ENCODE data around the gene ST8SIA5. TPM values are rescaled to one million over a fixed set of nuclear protein-coding genes. Genes with fewer than 3 reads are reported as not detected.

Gene ST8SIA5
- polyA plus RNA-seq, 1 donor from 2014 or later: 0.93 TPM

DNA sequence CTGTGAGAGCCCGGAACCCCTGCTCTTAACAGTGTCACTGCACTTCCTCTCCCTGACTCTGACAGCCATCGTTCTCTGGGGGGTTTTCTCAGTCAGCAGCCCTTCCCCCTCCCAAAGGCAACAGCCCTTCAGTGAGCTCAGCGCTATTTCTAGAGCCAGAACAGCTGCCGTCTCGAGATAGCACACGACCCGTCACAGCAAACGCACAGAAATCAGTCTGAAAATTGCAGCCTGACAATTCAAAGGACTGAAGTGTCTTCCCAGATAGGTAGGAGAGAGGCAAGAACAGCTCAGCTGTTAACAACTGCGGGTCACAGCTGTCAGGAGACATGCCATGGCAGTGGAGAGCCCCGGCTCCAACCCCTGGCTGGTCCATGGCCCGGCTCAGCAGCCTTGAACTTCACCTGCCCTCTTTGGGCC, 45.4 kb downstream of the ST8SIA5 start:
- no peaks in the 10 kb centered on the region for H4K20me1 ChIP-seq (ENCODE audit: insufficient read depth)
- H3K4me3 ChIP-seq (ENCODE audit: low read length): peak overlapping the region; percentile 50
- peak overlapping the region; percentile 67 for H3K9ac ChIP-seq (ENCODE audit: low read length)
- no peaks in the 10 kb centered on the region for H3K27me3 ChIP-seq (ENCODE audit: insufficient read depth, low read depth, low read length)
- no peaks in the 10 kb centered on the region for H3K9me2 ChIP-seq (ENCODE audit: insufficient read depth, low read length)
- H3F3A ChIP-seq (ENCODE audit: insufficient read depth, low read length, poor library complexity, severe bottlenecking): peaks cover 2% of the 10 kb centered on the region
- TF ChIP-seq EZH2 (IDR thresholded peaks at IDR 0.05; ENCODE audit: borderline replicate concordance, insufficient read depth, low read length, poor library complexity, severe bottlenecking): no peak
- TF ChIP-seq MXI1 (conservative IDR thresholded peaks at IDR 0.05; ENCODE audit: poor library complexity, severe bottlenecking): peak; percentile 19
- TF ChIP-seq RAD21 (conservative IDR thresholded peaks at IDR 0.05): peak; percentile 59
- TF ChIP-seq EP300 (conservative IDR thresholded peaks at IDR 0.05; ENCODE audit: poor library complexity, severe bottlenecking): peak; percentile 95
- no peak for TF ChIP-seq TAF1 (IDR thresholded peaks at IDR 0.05; ENCODE audit: low read depth)
- TF ChIP-seq, protein P1, sequence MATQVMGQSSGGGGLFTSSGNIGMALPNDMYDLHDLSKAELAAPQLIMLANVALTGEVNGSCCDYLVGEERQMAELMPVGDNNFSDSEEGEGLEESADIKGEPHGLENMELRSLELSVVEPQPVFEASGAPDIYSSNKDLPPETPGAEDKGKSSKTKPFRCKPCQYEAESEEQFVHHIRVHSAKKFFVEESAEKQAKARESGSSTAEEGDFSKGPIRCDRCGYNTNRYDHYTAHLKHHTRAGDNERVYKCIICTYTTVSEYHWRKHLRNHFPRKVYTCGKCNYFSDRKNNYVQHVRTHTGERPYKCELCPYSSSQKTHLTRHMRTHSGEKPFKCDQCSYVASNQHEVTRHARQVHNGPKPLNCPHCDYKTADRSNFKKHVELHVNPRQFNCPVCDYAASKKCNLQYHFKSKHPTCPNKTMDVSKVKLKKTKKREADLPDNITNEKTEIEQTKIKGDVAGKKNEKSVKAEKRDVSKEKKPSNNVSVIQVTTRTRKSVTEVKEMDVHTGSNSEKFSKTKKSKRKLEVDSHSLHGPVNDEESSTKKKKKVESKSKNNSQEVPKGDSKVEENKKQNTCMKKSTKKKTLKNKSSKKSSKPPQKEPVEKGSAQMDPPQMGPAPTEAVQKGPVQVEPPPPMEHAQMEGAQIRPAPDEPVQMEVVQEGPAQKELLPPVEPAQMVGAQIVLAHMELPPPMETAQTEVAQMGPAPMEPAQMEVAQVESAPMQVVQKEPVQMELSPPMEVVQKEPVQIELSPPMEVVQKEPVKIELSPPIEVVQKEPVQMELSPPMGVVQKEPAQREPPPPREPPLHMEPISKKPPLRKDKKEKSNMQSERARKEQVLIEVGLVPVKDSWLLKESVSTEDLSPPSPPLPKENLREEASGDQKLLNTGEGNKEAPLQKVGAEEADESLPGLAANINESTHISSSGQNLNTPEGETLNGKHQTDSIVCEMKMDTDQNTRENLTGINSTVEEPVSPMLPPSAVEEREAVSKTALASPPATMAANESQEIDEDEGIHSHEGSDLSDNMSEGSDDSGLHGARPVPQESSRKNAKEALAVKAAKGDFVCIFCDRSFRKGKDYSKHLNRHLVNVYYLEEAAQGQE (IDR thresholded peaks at IDR 0.05; ENCODE audit: borderline replicate concordance): peak; percentile 53
- TF ChIP-seq, protein P2, sequence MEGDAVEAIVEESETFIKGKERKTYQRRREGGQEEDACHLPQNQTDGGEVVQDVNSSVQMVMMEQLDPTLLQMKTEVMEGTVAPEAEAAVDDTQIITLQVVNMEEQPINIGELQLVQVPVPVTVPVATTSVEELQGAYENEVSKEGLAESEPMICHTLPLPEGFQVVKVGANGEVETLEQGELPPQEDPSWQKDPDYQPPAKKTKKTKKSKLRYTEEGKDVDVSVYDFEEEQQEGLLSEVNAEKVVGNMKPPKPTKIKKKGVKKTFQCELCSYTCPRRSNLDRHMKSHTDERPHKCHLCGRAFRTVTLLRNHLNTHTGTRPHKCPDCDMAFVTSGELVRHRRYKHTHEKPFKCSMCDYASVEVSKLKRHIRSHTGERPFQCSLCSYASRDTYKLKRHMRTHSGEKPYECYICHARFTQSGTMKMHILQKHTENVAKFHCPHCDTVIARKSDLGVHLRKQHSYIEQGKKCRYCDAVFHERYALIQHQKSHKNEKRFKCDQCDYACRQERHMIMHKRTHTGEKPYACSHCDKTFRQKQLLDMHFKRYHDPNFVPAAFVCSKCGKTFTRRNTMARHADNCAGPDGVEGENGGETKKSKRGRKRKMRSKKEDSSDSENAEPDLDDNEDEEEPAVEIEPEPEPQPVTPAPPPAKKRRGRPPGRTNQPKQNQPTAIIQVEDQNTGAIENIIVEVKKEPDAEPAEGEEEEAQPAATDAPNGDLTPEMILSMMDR (IDR thresholded peaks at IDR 0.05; ENCODE audit: poor library complexity, severe bottlenecking): no peak
- peak; percentile 85 for TF ChIP-seq POLR2AphosphoS5 (IDR thresholded peaks at IDR 0.05)
- TF ChIP-seq SMC3 (conservative IDR thresholded peaks at IDR 0.05; ENCODE audit: poor library complexity): peak; percentile 57
- no peaks in the 10 kb centered on the region for H3K9me3 ChIP-seq (ENCODE audit: low read length)
- H3K27ac ChIP-seq (ENCODE audit: low read length): peak overlapping the region; percentile 94
- no peaks in the 10 kb centered on the region for H3K79me2 ChIP-seq (replicated peaks; ENCODE audit: insufficient read depth, low read length)
- H3K36me3 ChIP-seq (ENCODE audit: insufficient read depth, low read length): no peaks in the 10 kb centered on the region
- no peak overlapping the region for H2AFZ ChIP-seq (ENCODE audit: low read depth, low read length)
- H3K4me2 ChIP-seq (ENCODE audit: low read length): peak overlapping the region; percentile 27

DNA sequence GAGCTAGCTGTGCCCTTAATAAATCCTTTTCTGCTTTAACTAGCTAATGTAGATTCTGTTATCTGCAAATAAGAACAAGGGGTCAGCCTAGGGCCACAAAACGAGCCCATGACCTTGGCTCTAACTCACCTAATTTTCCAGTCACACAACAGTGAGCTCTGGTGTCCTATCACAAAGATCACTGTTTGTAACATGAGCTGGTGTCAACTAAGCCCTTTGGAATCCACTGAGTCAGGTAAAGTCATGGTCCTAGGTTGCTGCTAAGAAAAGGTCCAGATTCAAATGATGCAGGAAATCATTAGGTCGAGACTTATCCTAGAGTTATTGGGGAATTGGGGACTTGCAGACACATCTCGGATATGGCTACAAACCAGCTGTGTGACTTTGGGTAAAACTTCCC, 49.9 kb downstream of the ST8SIA5 start:
- H3K9me2 ChIP-seq (ENCODE audit: insufficient read depth, low read length): no peaks in the 10 kb centered on the region
- H3K27me3 ChIP-seq (ENCODE audit: insufficient read depth, low read depth, low read length): no peaks in the 10 kb centered on the region
- no peaks in the 10 kb centered on the region for H3K79me2 ChIP-seq (replicated peaks; ENCODE audit: insufficient read depth, low read length)
- no peaks in the 10 kb centered on the region for H3K9me3 ChIP-seq (ENCODE audit: low read length)
- H2AFZ ChIP-seq (ENCODE audit: low read depth, low read length): no peak overlapping the region
- H3K27ac ChIP-seq (ENCODE audit: low read length): no peak overlapping the region
- no peaks in the 10 kb centered on the region for H4K20me1 ChIP-seq (ENCODE audit: insufficient read depth)
- H3K9ac ChIP-seq (ENCODE audit: low read length): no peak overlapping the region
- TF ChIP-seq, protein P2 (IDR thresholded peaks at IDR 0.05; ENCODE audit: poor library complexity, severe bottlenecking): no peak
- TF ChIP-seq MXI1 (conservative IDR thresholded peaks at IDR 0.05; ENCODE audit: poor library complexity, severe bottlenecking) (no peak), POLR2AphosphoS5 (IDR thresholded peaks at IDR 0.05) (no peak), EZH2 (IDR thresholded peaks at IDR 0.05; ENCODE audit: borderline replicate concordance, insufficient read depth, low read length, poor library complexity, severe bottlenecking) (no peak), TAF1 (IDR thresholded peaks at IDR 0.05; ENCODE audit: low read depth) (no peak), EP300 (conservative IDR thresholded peaks at IDR 0.05; ENCODE audit: poor library complexity, severe bottlenecking) (no peak), RAD21 (conservative IDR thresholded peaks at IDR 0.05) (no peak)
- TF ChIP-seq, protein P1 (IDR thresholded peaks at IDR 0.05; ENCODE audit: borderline replicate concordance): no peak
- H3K4me3 ChIP-seq (ENCODE audit: low read length): no peak overlapping the region
- peaks cover 2% of the 10 kb centered on the region for H3F3A ChIP-seq (ENCODE audit: insufficient read depth, low read length, poor library complexity, severe bottlenecking)
- no peak overlapping the region for H3K4me2 ChIP-seq (ENCODE audit: low read length)
- H3K36me3 ChIP-seq (ENCODE audit: insufficient read depth, low read length): no peaks in the 10 kb centered on the region

All from neural cell (in vitro differentiated cells).